ENCODE results near the gene KSR1. TPM values are rescaled to one million over a fixed set of nuclear protein-coding genes. Genes with fewer than 3 reads are reported as not detected.

KSR1 gene
- total RNA-seq, 2 donors from 2014 or later, result 7.9 to 10.2 TPM

GRCh38 chr17:27553019-27553511 is 96.8 kb downstream of the KSR1 start:
- Histone ChIP-seq H3K36me3 (no peaks in the 10 kb centered on the region), H3K9me3 (no peaks in the 10 kb centered on the region), H3K4me1 (peaks cover 0 to 24% of the 10 kb centered on the region in 2 donors), H3K27ac (no peak overlapping the region), H3K27me3 (no peaks in the 10 kb centered on the region), H3K4me3 (no peak overlapping the region)
- DNase-seq (ENCODE audit: low spot score), result no peak
- TF ChIP-seq CTCF (IDR thresholded peaks at IDR 0.05), result no peak

GRCh38 chr17:27554152-27554551 is 97.9 kb downstream of the KSR1 start:
- no peak for DNase-seq (ENCODE audit: low spot score)
- no peak for TF ChIP-seq CTCF (IDR thresholded peaks at IDR 0.05)
- no peak overlapping the region for H3K27ac ChIP-seq

GRCh38 chr17:27554911-27555310 is 98.7 kb downstream of the KSR1 start:
- Histone ChIP-seq H3K36me3 (no peaks in the 10 kb centered on the region), H3K4me3 (no peak overlapping the region), H3K27ac (no peak overlapping the region), H3K27me3 (no peaks in the 10 kb centered on the region), H3K9me3 (no peaks in the 10 kb centered on the region), H3K4me1 (peaks cover 0 to 32% of the 10 kb centered on the region in 2 donors)
- DNase-seq (ENCODE audit: low spot score), result no peak
- no peak for TF ChIP-seq CTCF (IDR thresholded peaks at IDR 0.05)

More at GRCh38 chr17:27554152-27554551, 97.9 kb downstream of the KSR1 start:
- no peaks in the 10 kb centered on the region for H3K27me3 ChIP-seq
- H3K4me3 ChIP-seq, result no peak overlapping the region
- no peaks in the 10 kb centered on the region for H3K9me3 ChIP-seq
- H3K36me3 ChIP-seq, result no peaks in the 10 kb centered on the region
- peaks cover 0 to 27% of the 10 kb centered on the region in 2 donors for H3K4me1 ChIP-seq

GRCh38 chr17:27555339-27555738 is 99.1 kb downstream of the KSR1 start:
- Histone ChIP-seq H3K4me3 (no peak overlapping the region), H3K27me3 (no peaks in the 10 kb centered on the region), H3K36me3 (no peaks in the 10 kb centered on the region), H3K4me1 (peaks cover 0 to 36% of the 10 kb centered on the region in 2 donors), H3K9me3 (no peaks in the 10 kb centered on the region), H3K27ac (no peak overlapping the region)
- no peak for TF ChIP-seq CTCF (IDR thresholded peaks at IDR 0.05)
- no peak for DNase-seq (ENCODE audit: low spot score)

GRCh38 chr17:27558341-27558740 is 102.1 kb downstream of the KSR1 start:
- H3K27ac ChIP-seq, result no peak overlapping the region
- H3K9me3 ChIP-seq, result no peaks in the 10 kb centered on the region
- no peaks in the 10 kb centered on the region for H3K36me3 ChIP-seq
- no peak for DNase-seq (ENCODE audit: low spot score)
- no peak for TF ChIP-seq CTCF (IDR thresholded peaks at IDR 0.05)
- no peaks in the 10 kb centered on the region for H3K27me3 ChIP-seq
- peaks cover 0 to 43% of the 10 kb centered on the region in 2 donors for H3K4me1 ChIP-seq
- H3K4me3 ChIP-seq, result no peak overlapping the region
